ENCODE results near the gene HSDL1.
A peak's percentile ranks its signal among the peaks of the same experiment; 100 is the strongest.

HSDL1 gene

GRCh38 chr16:84166796-84167695, 22.1 kb upstream of the HSDL1 start:
- in situ Hi-C loops (cut with HindIII; ENCODE audit: low pct_unique_long_range_greater_than_20kb, low sequenced_read_pairs), result no loop called here
- TF ChIP-seq JUND (IDR thresholded peaks at IDR 0.05; ENCODE audit: low read depth), result no peak
- no peak for DNase-seq (ENCODE audit: low read depth in 1 of 2, low spot score in 1 of 2)

GRCh38 chr16:84165746-84166145, 20.8 kb upstream of the HSDL1 start:
- DNase-seq (ENCODE audit: low read depth in 1 of 2, low spot score in 1 of 2), result no peak
- no peak for TF ChIP-seq JUND (IDR thresholded peaks at IDR 0.05; ENCODE audit: low read depth)
- in situ Hi-C loops (cut with HindIII; ENCODE audit: low pct_unique_long_range_greater_than_20kb, low sequenced_read_pairs), result no loop called here

GRCh38 chr16:84161801-84162200, 16.8 kb upstream of the HSDL1 start:
- in situ Hi-C loops (cut with HindIII; ENCODE audit: low pct_unique_long_range_greater_than_20kb, low sequenced_read_pairs), result no loop called here

GRCh38 chr16:84161037-84161436, 16.1 kb upstream of the HSDL1 start:
- in situ Hi-C loops (cut with HindIII; ENCODE audit: low pct_unique_long_range_greater_than_20kb, low sequenced_read_pairs), result no loop called here
- DNase-seq (ENCODE audit: low read depth in 1 of 2, low spot score in 1 of 2), result no peak
- no peak for TF ChIP-seq JUND (IDR thresholded peaks at IDR 0.05; ENCODE audit: low read depth)

More at GRCh38 chr16:84161801-84162200, 16.8 kb upstream of the HSDL1 start:
- DNase-seq (ENCODE audit: low read depth in 1 of 2, low spot score in 1 of 2), result no peak
- no peak for TF ChIP-seq JUND (IDR thresholded peaks at IDR 0.05; ENCODE audit: low read depth)

GRCh38 chr16:84159800-84160199, 14.8 kb upstream of the HSDL1 start:
- TF ChIP-seq JUND (IDR thresholded peaks at IDR 0.05; ENCODE audit: low read depth), result no peak
- DNase-seq (ENCODE audit: low read depth in 1 of 2, low spot score in 1 of 2), result no peak
- in situ Hi-C loops (cut with HindIII; ENCODE audit: low pct_unique_long_range_greater_than_20kb, low sequenced_read_pairs), result no loop called here

GRCh38 chr16:84159007-84159406, 14.0 kb upstream of the HSDL1 start:
- TF ChIP-seq JUND (IDR thresholded peaks at IDR 0.05; ENCODE audit: low read depth), result no peak
- in situ Hi-C loops (cut with HindIII; ENCODE audit: low pct_unique_long_range_greater_than_20kb, low sequenced_read_pairs), result no loop called here
- DNase-seq (ENCODE audit: low read depth in 1 of 2, low spot score in 1 of 2), result no peak

- in situ Hi-C loops (cut with HindIII; ENCODE audit: low pct_unique_long_range_greater_than_20kb, low sequenced_read_pairs), result no loop called here
- no peak for DNase-seq (ENCODE audit: low read depth in 1 of 2, low spot score in 1 of 2)
- no peak for TF ChIP-seq JUND (IDR thresholded peaks at IDR 0.05; ENCODE audit: low read depth)
Measured at GRCh38 chr16:84156342-84156784, 11.4 kb upstream of the HSDL1 start.

- TF ChIP-seq JUND (IDR thresholded peaks at IDR 0.05; ENCODE audit: low read depth), result no peak
- no peak for DNase-seq (ENCODE audit: low read depth in 1 of 2, low spot score in 1 of 2)
- in situ Hi-C loops (cut with HindIII; ENCODE audit: low pct_unique_long_range_greater_than_20kb, low sequenced_read_pairs), result no loop called here
Measured at GRCh38 chr16:84155771-84156170, 10.8 kb upstream of the HSDL1 start.

GRCh38 chr16:84155226-84155625, 10.2 kb upstream of the HSDL1 start:
- in situ Hi-C loops (cut with HindIII; ENCODE audit: low pct_unique_long_range_greater_than_20kb, low sequenced_read_pairs), result no loop called here
- TF ChIP-seq JUND (IDR thresholded peaks at IDR 0.05; ENCODE audit: low read depth), result no peak
- DNase-seq (ENCODE audit: low read depth in 1 of 2, low spot score in 1 of 2), result no peak

GRCh38 chr16:84153660-84154214, 8.8 kb upstream of the HSDL1 start:
- no peak for TF ChIP-seq JUND (IDR thresholded peaks at IDR 0.05; ENCODE audit: low read depth)
- DNase-seq (ENCODE audit: low read depth in 1 of 2, low spot score in 1 of 2), result no peak
- in situ Hi-C loops (cut with HindIII; ENCODE audit: low pct_unique_long_range_greater_than_20kb, low sequenced_read_pairs), result no loop called here

GRCh38 chr16:84150926-84151325, 5.9 kb upstream of the HSDL1 start:
- TF ChIP-seq JUND (IDR thresholded peaks at IDR 0.05; ENCODE audit: low read depth), result no peak

GRCh38 chr16:84144209-84144858, 643 bp downstream of the HSDL1 start:
- in situ Hi-C loops (cut with HindIII; ENCODE audit: low pct_unique_long_range_greater_than_20kb, low sequenced_read_pairs), result no loop called here
- peak; percentile 21 to 42 for DNase-seq (ENCODE audit: low read depth in 1 of 2, low spot score in 1 of 2)
- TF ChIP-seq JUND (IDR thresholded peaks at IDR 0.05; ENCODE audit: low read depth), result no peak

More at GRCh38 chr16:84150926-84151325, 5.9 kb upstream of the HSDL1 start:
- DNase-seq (ENCODE audit: low read depth in 1 of 2, low spot score in 1 of 2), result no peak
- in situ Hi-C loops (cut with HindIII; ENCODE audit: low pct_unique_long_range_greater_than_20kb, low sequenced_read_pairs), result no loop called here

- peak in 1 of 2 experiments; percentile 55 for DNase-seq (ENCODE audit: low read depth in 1 of 2, low spot score in 1 of 2)
- in situ Hi-C loops (cut with HindIII; ENCODE audit: low pct_unique_long_range_greater_than_20kb, low sequenced_read_pairs), result no loop called here
Measured at GRCh38 chr16:84143784-84144199, 1.2 kb downstream of the HSDL1 start.

More at GRCh38 chr16:84143784-84144199, 1.2 kb downstream of the HSDL1 start:
- no peak for TF ChIP-seq JUND (IDR thresholded peaks at IDR 0.05; ENCODE audit: low read depth)

All from T47D (cell line).